Aorta (tissue), 5 donors: ENCODE results near the gene RHOF. TPM values are rescaled to one million over a fixed set of nuclear protein-coding genes. Genes with fewer than 3 reads are reported as not detected.

Source experiments
- ATAC-seq: fragments of 200-7000 bp; cut with Tn5 transposase; one replicate; pipeline ENCODE4 v1.9.1; 2022; ENCODE audit warnings: moderate library complexity; ENCODE audit not compliant: low FRiP score
- DNase-seq, 2 donors: peaks; one replicate each; pipeline ENCODE4 v3.0.0-alpha.2; 2020
- H3K27ac ChIP-seq, 2 donors: one replicate each; pipeline ENCODE4 v1.5.1; 2013; ENCODE audit warnings: low read length in 2 of 2, mild to moderate bottlenecking in 2 of 2, moderate library complexity in 2 of 2, control low read depth in 1 of 2, inconsistent platforms in 1 of 2, low read depth in 1 of 2
- H3K27me3 ChIP-seq, 2 donors: one replicate each; pipeline ENCODE4 v1.6.1; 2013; ENCODE audit warnings: control low read depth in 1 of 2, low read length in 1 of 2, mild to moderate bottlenecking in 1 of 2, moderate library complexity in 1 of 2; ENCODE audit not compliant: insufficient read depth in 2 of 2, control insufficient read depth in 1 of 2
- H3K36me3 ChIP-seq, 2 donors: one replicate each; pipeline ENCODE4 v1.6.1; 2013; ENCODE audit warnings: control low read depth in 1 of 2, low read length in 1 of 2, mild to moderate bottlenecking in 1 of 2; ENCODE audit not compliant: insufficient read depth in 2 of 2, control insufficient read depth in 1 of 2
- H3K4me1 ChIP-seq, 2 donors: one replicate each; pipeline ENCODE4 v1.6.1; 2013; ENCODE audit warnings: low read length in 2 of 2, control low read depth in 1 of 2, mild to moderate bottlenecking in 1 of 2, moderate library complexity in 1 of 2; ENCODE audit not compliant: insufficient read depth in 2 of 2, control insufficient read depth in 1 of 2
- H3K4me3 ChIP-seq, 2 donors: one replicate each; pipeline ENCODE4 v1.5.1; 2013; ENCODE audit warnings: low read length in 2 of 2, control low read depth in 1 of 2, mild to moderate bottlenecking in 1 of 2
- H3K9me3 ChIP-seq: one replicate; pipeline ENCODE4 v1.6.1; 2013; ENCODE audit warnings: mild to moderate bottlenecking, low read length; ENCODE audit not compliant: control insufficient read depth
- WGBS, 2 donors: extraction: QIAGEN DNeasy Blood & Tissue Kit; methylation state at CpG; one replicate each; pipeline ENCODE4 v1.1.7; 2013; 5-methylcytosine and 5-hydroxymethylcytosine counted together
- intact Hi-C, 2 donors: fragments of 100-400 bp; cut with DNase I; formaldehyde crosslinking; loops; one replicate each; pipeline versions ENCODE4 v1.14.2 to v1.15.0; 2022
- polyA plus RNA-seq, 2 donors: library from polyadenylated mRNA; stranded (reverse); fragments of 200-250 nt; gene quantifications; one replicate each; pipeline ENCODE4 v1.2.3, GENCODE V29; 2013
- total RNA-seq, 2 donors: library from RNA; stranded (reverse); fragmentation: NEBNext Ultra II Directional; extraction: Animal tissue kit (Norgen Biotek cat#: 25700); gene quantifications; one replicate each; pipeline ENCODE4 v1.2.1, GENCODE V29; 2021
- donor health status: healthy with polysubstance abuse.
- donor health status: Bipolar disorder and iron deficiency.
- donor health status: DM: no; HTN: no; CAD: no.
- donor health status: DM: no; HTN: no; CAD: no.
- donor health status: DM: yes; HTN: yes; CAD: no.

The RHOF gene
- total and polyA plus RNA-seq, 4 donors = 5.2 to 18.0 (median 9.1) TPM

DNA sequence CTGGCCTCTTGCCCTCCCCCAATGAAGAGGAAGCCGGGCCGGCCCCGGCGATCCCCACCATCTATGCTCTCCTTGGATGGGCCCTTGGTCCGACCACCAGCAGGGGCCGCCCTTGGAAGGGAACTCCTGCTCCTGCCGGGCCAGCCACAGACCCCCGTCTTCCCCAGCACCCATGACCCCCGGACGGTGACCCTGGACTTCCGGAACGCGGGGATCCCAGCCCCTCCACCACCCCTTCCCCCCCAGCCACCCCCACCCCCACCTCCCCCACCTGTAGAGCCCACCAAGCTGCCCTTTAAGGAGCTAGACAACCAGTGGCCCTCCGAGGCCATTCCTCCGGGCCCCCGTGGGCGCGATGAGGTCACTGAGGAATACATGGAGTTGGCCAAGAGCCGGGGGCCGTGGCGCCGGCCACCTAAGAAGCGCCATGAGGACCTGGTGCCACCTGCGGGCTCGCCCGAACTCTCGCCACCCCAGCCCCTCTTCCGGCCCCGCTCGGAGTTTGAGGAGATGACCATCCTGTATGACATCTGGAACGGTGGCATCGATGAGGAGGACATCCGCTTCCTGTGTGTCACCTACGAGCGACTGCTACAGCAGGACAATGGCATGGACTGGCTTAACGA, 29.7 kb upstream of the RHOF start:
- ATAC-seq (peak; percentile 49), DNase-seq (no peak)
- H3K4me3 ChIP-seq = no peak overlapping the region
- WGBS, 2 donors = 80 to 82% methylated on average over 36 of the region's 36 CpGs
- no peaks in the 10 kb centered on the region for H3K9me3 ChIP-seq
- peaks cover 0 to 8% of the 10 kb centered on the region in 2 donors for H3K36me3 ChIP-seq
- no peaks in the 10 kb centered on the region for H3K4me1 ChIP-seq
- no peak overlapping the region for H3K27ac ChIP-seq
- intact Hi-C loops = no loop called here
- no peaks in the 10 kb centered on the region for H3K27me3 ChIP-seq

- Histone ChIP-seq H3K27ac (no peak overlapping the region), H3K9me3 (no peaks in the 10 kb centered on the region), H3K36me3 (peaks cover 0 to 10% of the 10 kb centered on the region in 2 donors), H3K4me1 (no peaks in the 10 kb centered on the region), H3K27me3 (no peaks in the 10 kb centered on the region), H3K4me3 (no peak overlapping the region)
- DNase-seq = no peak
- intact Hi-C loops = no loop called here
- ATAC-seq = peak; percentile 19
- 87% methylated on average over 30 to 39 of the region's 39 CpGs for WGBS, 2 donors
These were observed 29.1 kb upstream of the RHOF start for GRCh38 chr12:121822393-121823100.

DNA sequence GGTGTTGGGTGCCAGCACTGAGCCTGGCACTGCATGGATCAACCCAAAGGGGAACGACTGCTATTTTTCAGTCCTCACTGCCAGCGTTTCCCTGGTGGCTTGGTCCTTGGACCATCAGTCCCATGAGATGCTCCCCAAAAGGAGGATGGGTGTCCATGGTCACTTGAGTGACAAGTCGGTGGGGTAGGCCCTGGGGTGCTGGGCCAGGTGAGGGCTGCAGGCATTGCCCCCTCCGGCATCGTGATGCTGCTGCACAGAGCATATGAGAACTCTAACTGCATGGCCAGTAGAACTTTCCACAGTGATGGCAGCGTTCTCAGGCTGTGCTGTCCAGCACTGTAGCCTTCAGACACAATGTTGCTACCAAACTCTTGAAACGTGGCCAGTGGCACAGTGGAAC, 26.6 kb upstream of the RHOF start:
- 77% methylated on average over 7 of the region's 7 CpGs for WGBS, 2 donors

GRCh38 chr12:121819212-121819949, 25.9 kb upstream of the RHOF start:
- ATAC-seq (no peak), DNase-seq (no peak)
- no peak overlapping the region for H3K4me3 ChIP-seq
- H3K4me1 ChIP-seq = no peaks in the 10 kb centered on the region
- no peak overlapping the region for H3K27ac ChIP-seq
- intact Hi-C loops = no loop called here
- no peaks in the 10 kb centered on the region for H3K27me3 ChIP-seq
- peaks cover 0 to 22% of the 10 kb centered on the region in 2 donors for H3K36me3 ChIP-seq
- H3K9me3 ChIP-seq = no peaks in the 10 kb centered on the region
- 86% methylated on average over 22 of the region's 22 CpGs for WGBS, 2 donors

More for the DNA sequence above, 26.6 kb upstream of the RHOF start:
- Histone ChIP-seq H3K9me3 (no peaks in the 10 kb centered on the region), H3K4me1 (no peaks in the 10 kb centered on the region), H3K27ac (no peak overlapping the region), H3K4me3 (no peak overlapping the region), H3K36me3 (peaks cover 0 to 16% of the 10 kb centered on the region in 2 donors), H3K27me3 (no peaks in the 10 kb centered on the region)
- intact Hi-C loops = no loop called here
- ATAC-seq (no peak), DNase-seq (no peak)

- no peaks in the 10 kb centered on the region for H3K27me3 ChIP-seq
- ATAC-seq = no peak
- no peaks in the 10 kb centered on the region for H3K9me3 ChIP-seq
- peak in 1 of 2 donors; percentile 61 for DNase-seq
- 93 to 95% methylated on average over 18 of the region's 18 CpGs for WGBS, 2 donors
- H3K4me3 ChIP-seq = no peak overlapping the region
- H3K27ac ChIP-seq = no peak overlapping the region
- H3K36me3 ChIP-seq = peaks cover 0 to 22% of the 10 kb centered on the region in 2 donors
- no peaks in the 10 kb centered on the region for H3K4me1 ChIP-seq
- intact Hi-C loops = no loop called here
These were observed 24.2 kb upstream of the RHOF start for GRCh38 chr12:121817648-121818043.

GRCh38 chr12:121816925-121817647, 23.6 kb upstream of the RHOF start:
- peaks cover 0 to 22% of the 10 kb centered on the region in 2 donors for H3K36me3 ChIP-seq
- no peak for ATAC-seq
- no peak overlapping the region for H3K4me3 ChIP-seq
- H3K4me1 ChIP-seq = no peaks in the 10 kb centered on the region
- intact Hi-C loops = no loop called here
- 91 to 92% methylated on average over 42 to 47 of the region's 47 CpGs for WGBS, 2 donors
- H3K9me3 ChIP-seq = no peaks in the 10 kb centered on the region
- H3K27me3 ChIP-seq = no peaks in the 10 kb centered on the region
- DNase-seq = peak in 1 of 2 donors; percentile 73
- no peak overlapping the region for H3K27ac ChIP-seq

DNA sequence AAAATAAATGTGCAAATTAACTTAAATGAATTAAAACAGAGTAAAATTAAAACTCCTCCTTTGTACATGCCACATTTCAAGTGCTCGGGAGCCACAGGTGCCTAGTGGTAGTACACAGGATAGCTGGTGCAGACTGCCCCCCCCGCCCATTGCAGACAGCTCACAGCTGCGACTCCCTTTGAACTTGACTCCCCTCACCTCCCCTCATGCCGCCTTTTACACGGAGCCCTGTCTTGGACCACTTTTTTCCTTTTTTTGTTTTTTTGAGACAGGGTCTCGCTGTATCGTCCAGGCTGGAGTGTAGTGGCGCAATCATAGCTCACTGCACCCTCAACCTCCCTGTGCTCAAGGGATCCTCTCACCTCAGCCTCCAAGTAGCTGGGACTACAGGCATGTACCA, 21.8 kb upstream of the RHOF start:
- H3K27ac ChIP-seq = no peak overlapping the region
- peaks cover 2 to 24% of the 10 kb centered on the region in 2 donors for H3K36me3 ChIP-seq
- no peak overlapping the region for H3K4me3 ChIP-seq
- ATAC-seq (no peak), DNase-seq (no peak)
- H3K27me3 ChIP-seq = no peaks in the 10 kb centered on the region
- WGBS, 2 donors = 86 to 87% methylated on average over 8 of the region's 8 CpGs
- H3K4me1 ChIP-seq = no peaks in the 10 kb centered on the region
- intact Hi-C loops = no loop called here
- H3K9me3 ChIP-seq = no peaks in the 10 kb centered on the region

- Histone ChIP-seq H3K27me3 (no peaks in the 10 kb centered on the region), H3K27ac (no peak overlapping the region), H3K36me3 (peaks cover 4 to 20% of the 10 kb centered on the region in 2 donors), H3K9me3 (no peaks in the 10 kb centered on the region), H3K4me1 (no peaks in the 10 kb centered on the region), H3K4me3 (no peak overlapping the region)
- ATAC-seq (no peak), DNase-seq (peak; percentile 44 to 69)
- 87 to 89% methylated on average over 31 of the region's 31 CpGs for WGBS, 2 donors
- intact Hi-C loops = loop anchor here (5.0 kb wide), 1 partner anchor 37 kb away; no protein-coding TSS in a partner anchor
These were observed 21.1 kb upstream of the RHOF start for GRCh38 chr12:121814429-121815119.
